Measurements from ENCODE around the gene B3GALT2. TPM values are rescaled to one million over a fixed set of nuclear protein-coding genes. Genes with fewer than 3 reads are reported as not detected.
"Not testable (repeated sequence)": the region's sequence is repeated elsewhere in the genome, so short reads cannot be mapped to it uniquely, and the experiment has no call there.

B3GALT2 gene
- total RNA-seq, 1 donor from 2014 or later = 6.8 TPM

DNA sequence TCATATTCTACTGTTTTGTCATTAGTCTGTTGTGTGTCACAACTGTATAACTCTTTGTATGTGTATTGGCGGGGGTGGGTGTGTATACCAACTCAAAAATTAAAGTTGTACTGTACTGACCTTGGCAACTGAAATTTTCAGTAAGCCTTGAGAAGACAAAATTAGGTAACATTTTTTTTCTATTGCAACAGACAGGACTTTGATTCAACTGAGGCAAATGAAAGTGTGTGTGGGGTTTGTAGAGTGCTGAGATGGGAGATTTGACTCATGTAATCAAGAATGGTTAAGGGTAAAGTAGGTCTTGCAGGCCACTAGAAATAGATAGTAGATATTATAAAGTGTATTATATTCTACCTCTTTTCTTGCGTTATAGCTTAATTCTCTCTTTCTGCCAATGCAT is 14.6 kb upstream of the B3GALT2 start:
- ATAC-seq (no peak), DNase-seq (no peak)
- no peaks in the 10 kb centered on the region for H3K4me1 ChIP-seq
- H3K9me3 ChIP-seq = no peaks in the 10 kb centered on the region
- H3K36me3 ChIP-seq = no peaks in the 10 kb centered on the region
- H3K27ac ChIP-seq = no peak overlapping the region
- TF ChIP-seq, protein P1, sequence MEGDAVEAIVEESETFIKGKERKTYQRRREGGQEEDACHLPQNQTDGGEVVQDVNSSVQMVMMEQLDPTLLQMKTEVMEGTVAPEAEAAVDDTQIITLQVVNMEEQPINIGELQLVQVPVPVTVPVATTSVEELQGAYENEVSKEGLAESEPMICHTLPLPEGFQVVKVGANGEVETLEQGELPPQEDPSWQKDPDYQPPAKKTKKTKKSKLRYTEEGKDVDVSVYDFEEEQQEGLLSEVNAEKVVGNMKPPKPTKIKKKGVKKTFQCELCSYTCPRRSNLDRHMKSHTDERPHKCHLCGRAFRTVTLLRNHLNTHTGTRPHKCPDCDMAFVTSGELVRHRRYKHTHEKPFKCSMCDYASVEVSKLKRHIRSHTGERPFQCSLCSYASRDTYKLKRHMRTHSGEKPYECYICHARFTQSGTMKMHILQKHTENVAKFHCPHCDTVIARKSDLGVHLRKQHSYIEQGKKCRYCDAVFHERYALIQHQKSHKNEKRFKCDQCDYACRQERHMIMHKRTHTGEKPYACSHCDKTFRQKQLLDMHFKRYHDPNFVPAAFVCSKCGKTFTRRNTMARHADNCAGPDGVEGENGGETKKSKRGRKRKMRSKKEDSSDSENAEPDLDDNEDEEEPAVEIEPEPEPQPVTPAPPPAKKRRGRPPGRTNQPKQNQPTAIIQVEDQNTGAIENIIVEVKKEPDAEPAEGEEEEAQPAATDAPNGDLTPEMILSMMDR (IDR thresholded peaks at IDR 0.05) = no peak
- H3K27me3 ChIP-seq = no peaks in the 10 kb centered on the region
- intact Hi-C loops (cut with DNase I) = no loop called here
- no peak overlapping the region for H3K4me3 ChIP-seq

DNA sequence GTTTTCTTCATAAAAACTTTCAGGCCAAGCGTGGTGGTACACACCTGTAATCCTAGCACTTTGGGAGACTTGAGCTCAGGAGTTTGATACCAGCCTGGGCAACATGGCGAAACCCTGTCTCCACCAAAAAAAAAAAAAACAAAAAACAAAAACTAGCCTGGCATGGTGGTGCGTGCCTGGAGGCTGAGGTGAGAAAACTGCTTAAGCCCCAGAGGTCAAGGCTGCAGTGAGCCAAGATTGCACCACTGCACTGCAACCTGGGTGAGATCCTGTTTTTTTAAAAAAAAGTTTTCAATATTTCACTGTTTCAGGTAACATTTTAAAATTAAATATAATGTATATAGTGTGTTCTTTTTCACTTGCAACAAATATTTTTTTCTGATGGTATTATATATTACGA is 13.5 kb upstream of the B3GALT2 start:
- Histone ChIP-seq H3K9me3 (no peaks in the 10 kb centered on the region), H3K4me1 (no peaks in the 10 kb centered on the region), H3K4me3 (no peak overlapping the region), H3K27me3 (no peaks in the 10 kb centered on the region), H3K27ac (no peak overlapping the region), H3K36me3 (no peaks in the 10 kb centered on the region)
- DNase-seq (no peak), ATAC-seq (no peak)
- TF ChIP-seq, protein P1 (IDR thresholded peaks at IDR 0.05) = no peak
- intact Hi-C loops (cut with DNase I) = no loop called here

DNA sequence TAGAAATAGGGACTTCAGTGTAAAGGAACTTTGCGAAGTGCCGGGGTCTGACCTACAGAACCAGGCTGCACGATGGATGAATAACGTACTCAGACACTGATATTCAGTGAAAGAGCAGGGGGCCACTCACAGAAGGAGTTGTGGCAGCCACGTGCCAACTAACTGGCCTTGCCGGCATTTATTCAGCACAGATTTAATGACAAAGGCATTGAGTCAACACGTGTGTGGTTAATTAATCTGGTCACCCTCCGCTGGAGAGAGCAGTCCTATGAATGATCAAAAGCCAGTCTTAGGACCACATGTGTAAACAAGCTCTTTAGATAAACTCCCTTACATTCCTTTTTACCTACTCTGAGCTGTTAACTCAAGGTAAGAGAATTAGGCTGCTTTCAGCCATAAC is 6.2 kb upstream of the B3GALT2 start:
- no peak overlapping the region for H3K4me3 ChIP-seq
- no peaks in the 10 kb centered on the region for H3K27me3 ChIP-seq
- intact Hi-C loops (cut with DNase I) = no loop called here
- H3K36me3 ChIP-seq = no peaks in the 10 kb centered on the region
- ATAC-seq (no peak), DNase-seq (no peak)
- H3K27ac ChIP-seq = no peak overlapping the region
- TF ChIP-seq, protein P1 (IDR thresholded peaks at IDR 0.05) = no peak
- H3K9me3 ChIP-seq = no peaks in the 10 kb centered on the region
- peaks cover 28% of the 10 kb centered on the region for H3K4me1 ChIP-seq

DNA sequence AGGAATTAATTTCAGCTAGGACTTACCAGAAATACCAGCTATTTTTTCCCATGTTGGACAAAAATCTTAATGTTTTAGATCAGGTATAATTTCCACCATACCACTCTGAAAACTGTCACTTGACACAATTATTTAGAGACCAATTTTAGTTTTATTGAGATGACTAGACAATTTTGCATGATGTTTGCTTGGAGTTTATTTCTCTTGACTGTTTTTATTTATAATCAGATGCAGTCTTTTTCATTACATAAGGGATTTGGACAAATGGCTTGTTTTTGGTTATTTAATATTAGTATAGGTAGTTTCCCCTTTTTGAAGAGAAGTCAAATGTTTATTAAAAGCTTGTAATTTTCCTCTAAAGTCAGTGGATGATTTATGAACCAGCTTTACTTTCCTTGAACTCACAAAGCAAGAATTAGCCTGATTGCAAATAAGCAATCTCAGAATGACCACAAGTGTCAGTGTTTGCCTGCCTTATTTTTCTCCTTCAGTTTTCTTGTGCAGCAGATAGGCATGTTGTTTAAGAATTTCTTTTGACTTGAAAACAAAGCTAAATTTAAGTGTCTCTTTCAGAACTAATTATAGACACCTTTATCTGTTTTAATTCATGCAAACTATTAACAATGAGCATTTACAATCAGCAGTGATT is 3.8 kb upstream of the B3GALT2 start:
- Histone ChIP-seq H3K4me3 (no peak overlapping the region), H3K27ac (peak overlapping the region; percentile 6), H3K36me3 (no peaks in the 10 kb centered on the region), H3K4me1 (peaks cover 41% of the 10 kb centered on the region), H3K27me3 (no peaks in the 10 kb centered on the region), H3K9me3 (no peaks in the 10 kb centered on the region)
- intact Hi-C loops (cut with DNase I) = no loop called here
- no peak for ATAC-seq
- TF ChIP-seq, protein P1 (IDR thresholded peaks at IDR 0.05) = peak; percentile 42
- DNase-seq = no peak

DNA sequence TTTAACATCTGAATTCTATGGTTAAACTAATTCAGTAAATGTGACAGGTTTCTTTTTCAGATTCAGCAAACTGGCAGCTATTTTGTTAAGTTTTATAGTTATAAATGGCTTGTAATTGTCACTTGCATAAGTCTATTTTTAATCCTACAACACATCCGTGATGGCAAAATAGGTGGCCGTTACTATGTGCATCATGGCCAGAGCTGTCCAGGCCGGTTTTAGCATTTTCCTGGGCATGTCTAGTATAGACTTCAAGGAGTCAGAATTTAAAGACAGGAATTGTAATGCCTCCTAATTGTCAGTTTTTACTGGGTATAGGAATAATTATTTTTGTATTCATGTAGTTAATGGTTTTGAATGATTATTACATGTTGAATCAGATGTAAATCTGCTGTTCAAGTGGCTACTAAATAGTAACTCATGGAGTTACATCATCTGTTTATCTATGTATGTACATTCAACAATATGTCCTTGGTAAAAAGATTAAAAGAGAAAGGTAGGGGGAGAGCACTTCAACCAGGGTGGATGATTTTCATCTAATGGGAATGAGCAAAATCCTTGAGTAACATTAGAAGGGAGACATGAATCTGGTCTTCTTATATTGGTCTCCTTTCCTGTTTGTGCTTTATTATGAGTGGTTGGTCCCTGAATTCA is 3.2 kb upstream of the B3GALT2 start:
- H3K36me3 ChIP-seq = no peaks in the 10 kb centered on the region

DNA sequence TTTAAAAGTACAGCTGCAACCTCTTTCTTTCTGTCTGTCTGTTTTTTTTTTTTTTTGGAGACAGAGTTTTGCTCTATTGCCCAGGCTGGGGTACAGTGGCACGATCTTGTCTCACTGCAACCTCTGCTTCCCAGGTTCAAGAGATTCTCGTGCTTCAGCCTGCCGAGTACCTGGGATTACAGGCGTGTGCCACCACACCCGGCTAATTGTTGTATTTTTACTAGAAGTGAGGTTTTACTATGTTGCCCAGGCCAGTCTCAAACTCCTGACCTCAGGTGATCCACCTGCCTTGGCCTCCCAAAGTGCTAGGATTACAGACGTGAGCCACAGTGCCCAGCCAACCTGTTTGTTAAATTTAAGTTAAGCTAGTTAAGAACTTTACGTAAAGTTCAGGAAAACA is 2.5 kb upstream of the B3GALT2 start:
- H3K36me3 ChIP-seq; H3K27me3 ChIP-seq; intact Hi-C loops (cut with DNase I); H3K4me3 ChIP-seq; ATAC-seq; H3K9me3 ChIP-seq; DNase-seq: not testable (repeated sequence)
- peaks cover 41% of the 10 kb centered on the region for H3K4me1 ChIP-seq
- peak overlapping the region; percentile 44 for H3K27ac ChIP-seq

More for the DNA sequence above, 3.2 kb upstream of the B3GALT2 start:
- no peak for ATAC-seq
- peak overlapping the region; percentile 44 for H3K27ac ChIP-seq
- no peaks in the 10 kb centered on the region for H3K27me3 ChIP-seq
- no peaks in the 10 kb centered on the region for H3K9me3 ChIP-seq
- no peak overlapping the region for H3K4me3 ChIP-seq
- TF ChIP-seq, protein P1 (IDR thresholded peaks at IDR 0.05) = no peak
- DNase-seq = no peak
- peaks cover 41% of the 10 kb centered on the region for H3K4me1 ChIP-seq
- intact Hi-C loops (cut with DNase I) = no loop called here
